ENCODE results near the gene NUDT14.

- TF ChIP-seq, protein P1, sequence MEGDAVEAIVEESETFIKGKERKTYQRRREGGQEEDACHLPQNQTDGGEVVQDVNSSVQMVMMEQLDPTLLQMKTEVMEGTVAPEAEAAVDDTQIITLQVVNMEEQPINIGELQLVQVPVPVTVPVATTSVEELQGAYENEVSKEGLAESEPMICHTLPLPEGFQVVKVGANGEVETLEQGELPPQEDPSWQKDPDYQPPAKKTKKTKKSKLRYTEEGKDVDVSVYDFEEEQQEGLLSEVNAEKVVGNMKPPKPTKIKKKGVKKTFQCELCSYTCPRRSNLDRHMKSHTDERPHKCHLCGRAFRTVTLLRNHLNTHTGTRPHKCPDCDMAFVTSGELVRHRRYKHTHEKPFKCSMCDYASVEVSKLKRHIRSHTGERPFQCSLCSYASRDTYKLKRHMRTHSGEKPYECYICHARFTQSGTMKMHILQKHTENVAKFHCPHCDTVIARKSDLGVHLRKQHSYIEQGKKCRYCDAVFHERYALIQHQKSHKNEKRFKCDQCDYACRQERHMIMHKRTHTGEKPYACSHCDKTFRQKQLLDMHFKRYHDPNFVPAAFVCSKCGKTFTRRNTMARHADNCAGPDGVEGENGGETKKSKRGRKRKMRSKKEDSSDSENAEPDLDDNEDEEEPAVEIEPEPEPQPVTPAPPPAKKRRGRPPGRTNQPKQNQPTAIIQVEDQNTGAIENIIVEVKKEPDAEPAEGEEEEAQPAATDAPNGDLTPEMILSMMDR (IDR thresholded peaks at IDR 0.05): no peak
- no peak for TF ChIP-seq EP300 (IDR thresholded peaks at IDR 0.05)
Observed at GRCh38 chr14:105160776-105161175, 20.3 kb downstream of the NUDT14 start.
